Tibial nerve (tissue), 4 donors: ENCODE results near the gene LRRC28. TPM values are rescaled to one million over a fixed set of nuclear protein-coding genes. Genes with fewer than 3 reads are reported as not detected.

Source experiments
- DNase-seq, 2 donors: peaks; one replicate each; pipeline ENCODE4 v3.0.0-alpha.2; 2019; ENCODE audit warnings: low spot score in 2 of 2
- H3K27ac ChIP-seq, 4 donors: fragments of 200-600 bp; sonication (generic) in 3 of 4; one replicate each; pipeline ENCODE4 v1.5.1; 2017 to 2019; ENCODE audit warnings: mild to moderate bottlenecking in 1 of 4
- H3K27me3 ChIP-seq, 2 donors: fragments of 200-600 bp; sonication (generic) in 1 of 2; one replicate each; pipeline versions ENCODE4 v1.5.1 to v1.6.0; 2017 to 2019
- H3K36me3 ChIP-seq, 3 donors: fragments of 200-600 bp; sonication (generic); one replicate each; pipeline ENCODE4 v1.5.1; 2018 to 2019
- H3K4me1 ChIP-seq, 4 donors: fragments of 200-600 bp; sonication (generic) in 3 of 4; one replicate each; pipeline ENCODE4 v1.5.1; 2017 to 2019
- H3K4me3 ChIP-seq, 4 donors: fragments of 200-600 bp; sonication (generic) in 3 of 4; one replicate each; pipeline ENCODE4 v1.5.1; 2017 to 2019; ENCODE audit warnings: mild to moderate bottlenecking in 1 of 4, moderate library complexity in 1 of 4
- H3K9me3 ChIP-seq, 4 donors: fragments of 200-600 bp; sonication (generic) in 3 of 4; one replicate each; pipeline ENCODE4 v1.5.1; 2017 to 2019
- EP300 ChIP-seq, 2 donors: sonication (generic); formaldehyde crosslinking; IDR thresholded peaks; one replicate each; pipeline ENCODE4 v1.6.1; 2017; ENCODE audit warnings: antibody characterized with exemption in 2 of 2, mild to moderate bottlenecking in 1 of 2
- POLR2A ChIP-seq, 2 donors: fragments of 450-650 bp; IDR thresholded peaks; one replicate each; pipeline ENCODE4 v1.6.1; 2017; ENCODE audit warnings: antibody characterized with exemption in 2 of 2, mild to moderate bottlenecking in 2 of 2, moderate library complexity in 2 of 2
- WGBS, 2 donors: methylation state at CpG; one replicate each; pipeline ENCODE4 v1.1.5; 2018; 5-methylcytosine and 5-hydroxymethylcytosine counted together
- total RNA-seq, 4 donors: library from RNA; depleted of rRNA; stranded (reverse); fragments of >200 nt; gene quantifications; one replicate each; pipeline ENCODE4 v1.1.0, GENCODE V29; 2016
- TF ChIP-seq, protein P1 (sequence below), 5 experiments: fragments of 200-600 bp in 3 of 5; fragments of 450-650 bp in 2 of 5; sonication (generic) in 3 of 5; IDR thresholded peaks; one replicate each; pipeline ENCODE4 v1.5.1; 2016 to 2019; ENCODE audit warnings: antibody characterized with exemption in 5 of 5, mild to moderate bottlenecking in 3 of 5, moderate library complexity in 2 of 5

LRRC28 gene
- total RNA-seq, 4 donors from 2014 or later = 21.6 to 73.4 (median 33.5) TPM

DNA sequence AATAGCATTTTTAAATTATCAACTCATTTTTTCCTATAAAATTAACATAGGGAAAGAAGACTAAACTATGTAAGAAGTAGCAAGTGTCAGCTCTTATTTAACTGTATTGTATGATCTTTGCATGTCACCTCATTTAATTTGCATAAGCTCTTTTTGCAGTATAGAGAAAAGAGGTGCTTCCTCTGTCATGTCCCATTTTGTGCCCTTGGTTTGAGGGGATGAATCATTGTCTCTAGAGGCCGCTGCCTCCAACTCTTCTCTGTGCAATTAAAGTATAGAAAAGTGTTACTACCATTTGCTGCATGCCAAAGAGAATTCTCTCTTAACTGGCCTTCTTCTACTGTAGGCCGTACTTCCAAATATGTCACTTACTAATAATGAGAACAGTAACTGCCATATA is 93.4 kb downstream of the LRRC28 start:
- no peak overlapping the region for H3K4me3 ChIP-seq
- no peak for DNase-seq
- no peaks in the 10 kb centered on the region for H3K36me3 ChIP-seq
- no peak overlapping the region for H3K27ac ChIP-seq
- no peaks in the 10 kb centered on the region for H3K9me3 ChIP-seq
- 94 to 96% methylated on average over 2 of the region's 2 CpGs for WGBS, 2 donors
- peaks cover 0 to 4% (median 0%) of the 10 kb centered on the region in 4 donors for H3K4me1 ChIP-seq
- TF ChIP-seq POLR2A (IDR thresholded peaks at IDR 0.05) = no peak
- TF ChIP-seq, protein P1, sequence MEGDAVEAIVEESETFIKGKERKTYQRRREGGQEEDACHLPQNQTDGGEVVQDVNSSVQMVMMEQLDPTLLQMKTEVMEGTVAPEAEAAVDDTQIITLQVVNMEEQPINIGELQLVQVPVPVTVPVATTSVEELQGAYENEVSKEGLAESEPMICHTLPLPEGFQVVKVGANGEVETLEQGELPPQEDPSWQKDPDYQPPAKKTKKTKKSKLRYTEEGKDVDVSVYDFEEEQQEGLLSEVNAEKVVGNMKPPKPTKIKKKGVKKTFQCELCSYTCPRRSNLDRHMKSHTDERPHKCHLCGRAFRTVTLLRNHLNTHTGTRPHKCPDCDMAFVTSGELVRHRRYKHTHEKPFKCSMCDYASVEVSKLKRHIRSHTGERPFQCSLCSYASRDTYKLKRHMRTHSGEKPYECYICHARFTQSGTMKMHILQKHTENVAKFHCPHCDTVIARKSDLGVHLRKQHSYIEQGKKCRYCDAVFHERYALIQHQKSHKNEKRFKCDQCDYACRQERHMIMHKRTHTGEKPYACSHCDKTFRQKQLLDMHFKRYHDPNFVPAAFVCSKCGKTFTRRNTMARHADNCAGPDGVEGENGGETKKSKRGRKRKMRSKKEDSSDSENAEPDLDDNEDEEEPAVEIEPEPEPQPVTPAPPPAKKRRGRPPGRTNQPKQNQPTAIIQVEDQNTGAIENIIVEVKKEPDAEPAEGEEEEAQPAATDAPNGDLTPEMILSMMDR (IDR thresholded peaks at IDR 0.05) = no peak
- H3K27me3 ChIP-seq = no peaks in the 10 kb centered on the region

GRCh38 chr15:99345242-99345641 is 94.0 kb downstream of the LRRC28 start:
- H3K27ac ChIP-seq = no peak overlapping the region
- WGBS, 2 donors = 90 to 91% methylated on average over 2 of the region's 2 CpGs
- H3K27me3 ChIP-seq = no peaks in the 10 kb centered on the region
- H3K4me3 ChIP-seq = no peak overlapping the region
- no peak for DNase-seq
- H3K36me3 ChIP-seq = no peaks in the 10 kb centered on the region
- H3K9me3 ChIP-seq = no peaks in the 10 kb centered on the region
- TF ChIP-seq EP300 (IDR thresholded peaks at IDR 0.05) = no peak
- TF ChIP-seq, protein P1 (IDR thresholded peaks at IDR 0.05) = no peak
- no peak for TF ChIP-seq POLR2A (IDR thresholded peaks at IDR 0.05)
- H3K4me1 ChIP-seq = peaks cover 0 to 4% (median 0%) of the 10 kb centered on the region in 4 donors

- Histone ChIP-seq H3K27ac (no peak overlapping the region), H3K9me3 (no peaks in the 10 kb centered on the region), H3K27me3 (no peaks in the 10 kb centered on the region), H3K4me1 (peaks cover 0 to 4% (median 0%) of the 10 kb centered on the region in 4 donors), H3K36me3 (peaks cover 0 to 3% (median 0%) of the 10 kb centered on the region in 3 donors), H3K4me3 (no peak overlapping the region)
- TF ChIP-seq POLR2A (IDR thresholded peaks at IDR 0.05) (no peak), EP300 (IDR thresholded peaks at IDR 0.05) (no peak)
- TF ChIP-seq, protein P1 (IDR thresholded peaks at IDR 0.05) = no peak
- WGBS, 2 donors = 96 to 97% methylated on average over 3 of the region's 3 CpGs
- no peak for DNase-seq
Measured at GRCh38 chr15:99345832-99346462, 94.7 kb downstream of the LRRC28 start.

DNA sequence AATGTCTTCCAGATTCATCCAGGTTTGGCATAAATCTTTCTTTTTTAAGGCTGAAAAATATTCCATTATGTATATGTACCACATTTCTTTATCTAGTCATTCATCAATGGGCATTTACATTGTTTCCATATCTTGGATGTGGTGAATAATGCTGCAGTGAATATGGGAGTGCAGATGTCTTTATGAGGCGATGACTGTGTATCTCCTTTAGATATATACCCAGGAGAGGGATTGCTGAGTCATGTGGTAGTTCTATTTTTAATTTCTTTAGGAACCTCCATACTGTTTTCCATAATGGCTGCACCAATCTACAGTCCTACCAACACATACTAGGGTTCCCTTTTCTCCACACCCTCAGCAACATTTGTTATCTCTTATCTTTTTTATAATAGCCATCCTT is 96.3 kb downstream of the LRRC28 start:
- whole genome bisulfite sequencing, 2 donors = 95 to 96% methylated on average over 1 of the region's 1 CpG
- Histone ChIP-seq H3K9me3 (no peaks in the 10 kb centered on the region), H3K4me3 (no peak overlapping the region), H3K27me3 (no peaks in the 10 kb centered on the region), H3K27ac (no peak overlapping the region), H3K4me1 (peaks cover 0 to 4% (median 0%) of the 10 kb centered on the region in 4 donors), H3K36me3 (peaks cover 0 to 8% (median 0%) of the 10 kb centered on the region in 3 donors)
- TF ChIP-seq, protein P1 (IDR thresholded peaks at IDR 0.05) = no peak
- TF ChIP-seq POLR2A (IDR thresholded peaks at IDR 0.05) (no peak), EP300 (IDR thresholded peaks at IDR 0.05) (no peak)
- no peak for DNase-seq

GRCh38 chr15:99348412-99348811 is 97.1 kb downstream of the LRRC28 start:
- no peak for DNase-seq
- no peaks in the 10 kb centered on the region for H3K27me3 ChIP-seq
- WGBS, 2 donors = 93 to 96% methylated on average over 3 of the region's 3 CpGs
- no peaks in the 10 kb centered on the region for H3K9me3 ChIP-seq
- H3K36me3 ChIP-seq = peaks cover 0 to 16% (median 0%) of the 10 kb centered on the region in 3 donors
- no peak overlapping the region for H3K27ac ChIP-seq
- no peak overlapping the region for H3K4me3 ChIP-seq
- TF ChIP-seq EP300 (IDR thresholded peaks at IDR 0.05) (no peak), POLR2A (IDR thresholded peaks at IDR 0.05) (no peak)
- TF ChIP-seq, protein P1 (IDR thresholded peaks at IDR 0.05) = no peak
- peaks cover 0 to under 1% (median 0%) of the 10 kb centered on the region in 4 donors for H3K4me1 ChIP-seq
